ENCODE results near the gene RAI14.
"Not testable (repeated sequence)": the region's sequence is repeated elsewhere in the genome, so short reads cannot be mapped to it uniquely, and the experiment has no call there.

Gene RAI14

DNA sequence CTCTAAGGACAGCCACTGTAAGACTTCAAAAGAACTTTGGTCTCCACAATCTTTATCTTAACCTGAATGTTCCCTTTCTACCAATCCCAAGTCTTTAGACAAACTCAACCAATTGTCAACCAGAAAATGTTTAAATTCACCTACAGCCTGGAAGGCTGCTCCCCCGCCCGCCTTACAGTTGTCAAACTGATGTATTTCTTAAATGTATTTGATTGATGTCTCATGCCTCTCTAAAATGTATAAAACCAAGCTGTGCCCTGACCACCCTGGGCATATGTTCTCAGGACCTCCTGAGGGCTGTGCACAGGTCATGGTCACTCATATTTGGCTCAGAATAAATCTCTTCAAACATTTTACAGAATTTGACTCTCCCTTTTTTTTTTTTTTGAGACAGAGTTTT, 45.3 kb downstream of the RAI14 start:
- DNase-seq: not testable (repeated sequence)

- no peak for DNase-seq
Observed at GRCh38 chr5:34703767-34704713, 47.9 kb downstream of the RAI14 start.

GRCh38 chr5:34706084-34706483, 50.0 kb downstream of the RAI14 start:
- DNase-seq: no peak

GRCh38 chr5:34707451-34708107, 51.5 kb downstream of the RAI14 start:
- no peak for DNase-seq

GRCh38 chr5:34708777-34709176, 52.6 kb downstream of the RAI14 start:
- no peak for DNase-seq

- DNase-seq: no peak
Observed at GRCh38 chr5:34709861-34710673, 53.9 kb downstream of the RAI14 start.

DNA sequence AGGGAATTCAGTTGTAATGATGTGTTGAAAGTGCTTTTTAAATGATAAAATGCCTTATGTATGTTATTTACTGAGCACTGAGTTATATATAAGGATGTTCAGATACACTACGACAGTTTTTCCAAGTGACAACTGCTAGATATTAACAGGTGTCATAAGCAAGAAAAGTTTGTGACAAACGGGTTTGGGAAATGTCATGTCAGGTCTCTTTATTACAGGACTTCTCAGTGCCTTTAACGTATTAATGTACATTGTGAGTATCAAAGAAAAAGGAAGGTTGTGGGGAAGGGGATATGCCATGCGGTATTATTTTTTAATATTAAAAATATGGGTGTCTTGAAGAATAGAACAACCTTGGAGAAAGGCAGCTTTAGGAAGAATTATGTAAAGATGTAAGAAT, 56.4 kb downstream of the RAI14 start:
- no peak for DNase-seq

GRCh38 chr5:34715711-34716110, 59.6 kb downstream of the RAI14 start:
- no peak for DNase-seq

GRCh38 chr5:34716986-34717385, 60.9 kb downstream of the RAI14 start:
- DNase-seq: no peak

- peak; percentile 55 for DNase-seq
Observed at GRCh38 chr5:34717426-34718327, 61.5 kb downstream of the RAI14 start.

DNA sequence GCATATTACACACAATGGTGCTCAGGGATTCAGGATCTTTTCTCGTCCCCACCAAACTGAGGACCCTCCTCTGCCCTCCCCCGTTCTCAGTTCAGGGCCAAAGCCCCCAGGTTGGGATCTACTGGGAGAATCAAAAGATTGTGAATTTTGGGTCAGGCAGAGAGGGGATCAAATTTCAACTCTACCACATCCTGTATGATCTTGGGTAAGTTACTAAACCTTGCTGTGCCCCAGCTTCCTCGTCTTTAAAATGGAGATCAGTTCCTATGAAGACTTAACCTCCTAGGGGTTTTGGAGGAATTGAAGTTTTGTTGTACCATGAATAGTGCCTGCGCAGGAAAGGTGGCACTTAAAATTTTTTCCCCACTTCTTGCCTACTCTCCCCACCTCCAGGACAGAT, 62.4 kb downstream of the RAI14 start:
- DNase-seq: no peak

DNA sequence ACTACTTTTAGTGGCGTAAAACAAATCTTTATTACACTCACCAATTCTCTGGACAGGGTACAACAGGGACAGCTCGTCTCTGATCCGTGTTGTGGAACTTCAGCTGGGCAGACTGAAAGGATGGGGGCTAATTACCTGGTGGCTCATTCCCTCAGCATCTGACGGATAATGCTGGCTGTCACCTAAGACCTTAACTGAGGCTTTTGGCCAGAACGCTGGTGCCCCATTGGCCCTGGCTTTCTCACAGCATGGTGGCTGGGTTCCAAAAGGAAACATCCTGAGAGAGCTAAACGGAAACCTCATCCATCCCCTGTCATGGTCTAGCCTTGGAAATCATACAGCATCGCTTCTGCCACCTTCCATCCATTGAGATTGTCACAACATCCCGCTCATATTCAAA, 62.9 kb downstream of the RAI14 start:
- DNase-seq: no peak

DNA sequence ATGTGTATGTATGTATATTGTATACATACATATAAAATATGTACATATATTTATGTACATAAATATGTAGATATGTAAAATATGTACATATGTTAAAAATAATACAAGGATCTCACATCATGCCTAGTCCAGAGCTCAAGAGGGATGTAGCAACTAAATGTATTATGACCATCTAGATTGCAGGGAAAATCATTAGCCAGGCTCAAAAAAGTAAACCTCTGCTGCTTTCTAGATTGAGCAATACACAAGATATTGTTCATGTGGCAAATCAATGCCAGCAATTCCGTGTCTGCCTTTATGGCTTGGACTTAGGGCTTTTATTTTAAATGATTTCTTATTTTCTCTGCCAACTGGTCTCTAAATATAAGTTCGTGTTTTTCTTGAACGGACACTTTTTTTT, 65.2 kb downstream of the RAI14 start:
- DNase-seq: no peak

- no peak for DNase-seq
Observed at GRCh38 chr5:34722183-34722582, 66.1 kb downstream of the RAI14 start.

GRCh38 chr5:34724741-34725140, 68.6 kb downstream of the RAI14 start:
- no peak for DNase-seq

DNA sequence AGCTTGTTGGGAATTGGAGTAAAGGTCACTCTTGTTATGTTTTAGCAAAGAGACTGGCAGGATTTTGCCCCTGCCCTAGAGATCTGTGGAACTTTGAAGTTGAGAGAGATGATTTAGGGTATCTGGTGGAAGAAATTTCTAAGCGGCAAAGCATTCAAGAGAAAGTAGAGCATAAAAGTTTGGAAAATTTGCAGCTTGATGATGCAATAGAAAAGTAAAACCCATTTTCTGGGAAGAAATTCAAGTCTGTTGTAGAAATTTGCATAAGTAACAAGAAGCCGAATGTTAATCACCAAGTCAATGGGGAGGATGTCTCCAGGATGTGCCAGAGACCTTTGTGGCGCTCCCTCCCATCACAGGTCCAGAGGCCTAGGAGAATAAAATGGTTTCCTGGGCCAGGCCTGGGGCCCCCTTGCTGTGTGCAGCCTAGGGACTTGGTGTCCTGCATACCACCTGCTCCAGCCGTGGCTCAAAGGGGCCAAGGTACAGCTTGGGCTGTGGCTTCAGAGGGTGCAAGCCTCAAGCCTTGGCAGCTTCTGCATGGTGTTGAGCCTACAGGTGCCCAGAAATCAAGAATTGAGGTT, 71.1 kb downstream of the RAI14 start:
- DNase-seq: not testable (repeated sequence)

DNA sequence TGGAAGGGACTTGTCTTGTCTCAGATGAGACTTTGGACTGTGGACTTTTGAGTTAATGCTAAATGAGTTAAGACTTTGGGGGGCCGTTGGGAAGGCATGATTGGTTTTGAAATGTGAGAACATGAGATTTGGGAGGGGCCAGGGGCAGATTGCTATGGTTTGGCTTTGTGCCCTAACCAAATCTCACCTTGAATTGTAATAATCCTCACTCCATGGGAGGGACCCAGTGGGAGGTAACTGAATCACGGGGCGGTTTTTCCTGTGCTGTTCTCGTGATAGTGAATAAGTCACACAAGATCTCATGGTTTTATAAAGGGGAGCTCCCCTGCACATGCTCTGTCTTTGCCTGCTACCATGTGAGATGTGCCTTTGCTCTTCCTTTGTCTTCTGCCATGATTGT, 72.1 kb downstream of the RAI14 start:
- DNase-seq: no peak

DNA sequence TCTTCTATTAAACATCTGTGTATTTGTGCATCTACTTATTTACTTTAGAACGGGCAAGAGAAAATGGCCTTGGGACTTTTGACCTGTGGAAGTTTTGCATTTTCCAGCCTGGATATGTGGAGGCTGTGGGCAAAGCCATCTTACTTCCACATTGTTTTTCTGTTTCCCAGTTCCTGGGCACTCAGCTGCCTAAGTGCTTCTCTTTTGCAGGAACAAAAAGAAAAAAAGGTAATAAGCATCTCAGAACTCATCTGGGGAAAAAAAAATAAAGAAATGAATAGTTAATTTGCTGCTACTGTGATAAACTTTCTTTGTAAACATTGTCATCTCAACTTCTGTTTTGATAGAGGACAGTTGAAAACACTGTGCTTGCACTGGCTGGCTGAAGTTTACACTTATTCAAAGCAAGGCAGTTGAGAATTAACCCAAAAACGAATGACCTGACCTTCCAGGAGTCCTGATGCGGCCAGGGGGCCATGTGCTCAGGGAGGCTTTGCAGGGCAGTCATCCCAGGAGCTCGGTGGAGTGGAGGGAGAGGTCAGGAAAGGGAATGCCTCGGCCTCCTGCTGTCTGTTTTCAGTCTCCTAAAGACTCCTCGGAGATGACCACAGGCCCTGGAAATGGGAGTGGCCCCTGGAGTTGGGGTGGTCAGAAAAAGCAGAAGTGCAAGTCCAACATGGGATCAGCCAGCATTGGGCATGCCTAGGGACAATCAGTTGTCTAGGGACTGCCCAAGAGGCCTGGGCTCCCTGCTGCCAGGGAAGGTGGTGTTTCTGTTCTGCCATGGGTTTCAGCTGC, 75.5 kb downstream of the RAI14 start:
- no peak for DNase-seq

GRCh38 chr5:34734326-34734725, 78.2 kb downstream of the RAI14 start:
- no peak for DNase-seq

- no peak for DNase-seq
Observed at GRCh38 chr5:34735491-34736426, 79.6 kb downstream of the RAI14 start.

Data from femur (tissue), 1 donor.